Effector memory CD8-positive, alpha-beta T cell (primary cell): Measurements from ENCODE around the gene MYORG.

ENCODE experiments used
- ATAC-seq: fragments of 150-1000 bp; cut with Tn5 transposase; replicated peaks from 2 replicates; pipeline ENCODE4 v1.10.0; 2021; ENCODE audit warnings: mild to moderate bottlenecking, moderate library complexity
- DNase-seq, 3 experiments: peaks; one replicate each; pipeline ENCODE4 v3.0.0; 2021
- H3K27ac Mint-ChIP-seq, 2 donors: one replicate each; pipeline ENCODE4 v1.8.0; 2022; ENCODE audit warnings: mild to moderate bottlenecking in 2 of 2, mixed read lengths in 2 of 2, moderate library complexity in 2 of 2
- H3K27me3 Mint-ChIP-seq, 2 donors: one replicate each; pipeline ENCODE4 v1.8.0; 2022; ENCODE audit warnings: mixed read lengths in 2 of 2
- H3K36me3 Mint-ChIP-seq: one replicate; pipeline ENCODE4 v1.8.0; 2022; ENCODE audit warnings: mild to moderate bottlenecking, moderate library complexity, mixed read lengths; ENCODE audit not compliant: insufficient read depth
- H3K4me1 Mint-ChIP-seq, 2 donors: one replicate each; pipeline ENCODE4 v1.8.0; 2022; ENCODE audit warnings: low read depth in 2 of 2, mixed read lengths in 2 of 2
- H3K4me3 Mint-ChIP-seq, 2 donors: one replicate each; pipeline ENCODE4 v1.8.0; 2022; ENCODE audit warnings: mild to moderate bottlenecking in 2 of 2, mixed read lengths in 2 of 2, moderate library complexity in 2 of 2
- H3K9me3 Mint-ChIP-seq, 2 donors: one replicate each; pipeline ENCODE4 v1.8.0; 2022; ENCODE audit warnings: mixed read lengths in 2 of 2

MYORG gene

GRCh38 chr9:34331196-34331595 is 45.5 kb downstream of the MYORG start:
- peaks cover 18% of the 10 kb centered on the region for H3K36me3 Mint-ChIP-seq
- peaks cover 24 to 26% of the 10 kb centered on the region in 2 donors for H3K4me1 Mint-ChIP-seq
- no peaks in the 10 kb centered on the region for H3K27me3 Mint-ChIP-seq
- no peak for ATAC-seq
- H3K9me3 Mint-ChIP-seq, result no peaks in the 10 kb centered on the region
- no peak overlapping the region for H3K4me3 Mint-ChIP-seq
- H3K27ac Mint-ChIP-seq, result no peak overlapping the region
- DNase-seq, result no peak

- ATAC-seq (peak; percentile 89), DNase-seq (peak; percentile 92 to 95 (median 94))
- peak within 1 kb of the TSS; percentile 92 to 98 for H3K27ac Mint-ChIP-seq
- no peaks in the 10 kb centered on the region for H3K27me3 Mint-ChIP-seq
- H3K36me3 Mint-ChIP-seq, result peaks cover 17% of the 10 kb centered on the region
- H3K4me3 Mint-ChIP-seq, result peak within 1 kb of the TSS; percentile 94 to 99
- H3K4me1 Mint-ChIP-seq, result peaks cover 21 to 22% of the 10 kb centered on the region in 2 donors
- no peaks in the 10 kb centered on the region for H3K9me3 Mint-ChIP-seq
These were observed 47.5 kb downstream of the MYORG start, which contains the start of the genes KIF24 and NUDT2 for GRCh38 chr9:34328987-34329832. KIF24 (minus strand) TSS chr9:34329268; CDS start chr9:34311346, 17,922 bp downstream. NUDT2 (plus strand) TSS chr9:34329569; CDS start chr9:34339040, 9,471 bp downstream.

GRCh38 chr9:34328500-34328986 is 48.2 kb downstream of the MYORG start:
- ATAC-seq (no peak), DNase-seq (no peak)
- H3K27ac Mint-ChIP-seq, result peak overlapping the region; percentile 92 to 98
- H3K36me3 Mint-ChIP-seq, result peaks cover 17% of the 10 kb centered on the region
- H3K4me1 Mint-ChIP-seq, result peaks cover 21 to 22% of the 10 kb centered on the region in 2 donors
- H3K27me3 Mint-ChIP-seq, result no peaks in the 10 kb centered on the region
- peak overlapping the region; percentile 94 to 99 for H3K4me3 Mint-ChIP-seq
- H3K9me3 Mint-ChIP-seq, result no peaks in the 10 kb centered on the region

- no peaks in the 10 kb centered on the region for H3K27me3 Mint-ChIP-seq
- H3K27ac Mint-ChIP-seq, result no peak overlapping the region
- H3K4me1 Mint-ChIP-seq, result peaks cover 11 to 16% of the 10 kb centered on the region in 2 donors
- no peak for DNase-seq
- ATAC-seq, result no peak
- H3K9me3 Mint-ChIP-seq, result no peaks in the 10 kb centered on the region
- H3K4me3 Mint-ChIP-seq, result no peak overlapping the region
- peaks cover 17% of the 10 kb centered on the region for H3K36me3 Mint-ChIP-seq
These were observed 50.0 kb downstream of the MYORG start for GRCh38 chr9:34326690-34327089.

- Mint-ChIP-seq H3K27ac (no peak overlapping the region), H3K27me3 (no peaks in the 10 kb centered on the region), H3K36me3 (no peaks in the 10 kb centered on the region), H3K4me3 (no peak overlapping the region), H3K9me3 (no peaks in the 10 kb centered on the region), H3K4me1 (no peaks in the 10 kb centered on the region)
- DNase-seq (no peak), ATAC-seq (no peak)
These were observed 53.7 kb downstream of the MYORG start for GRCh38 chr9:34322899-34323591.

- no peaks in the 10 kb centered on the region for H3K36me3 Mint-ChIP-seq
- no peak overlapping the region for H3K27ac Mint-ChIP-seq
- H3K27me3 Mint-ChIP-seq, result no peaks in the 10 kb centered on the region
- ATAC-seq, result no peak
- H3K4me3 Mint-ChIP-seq, result no peak overlapping the region
- DNase-seq, result no peak
- no peaks in the 10 kb centered on the region for H3K4me1 Mint-ChIP-seq
- H3K9me3 Mint-ChIP-seq, result no peaks in the 10 kb centered on the region
These were observed 55.2 kb downstream of the MYORG start for GRCh38 chr9:34321451-34321850.

- no peaks in the 10 kb centered on the region for H3K4me1 Mint-ChIP-seq
- no peaks in the 10 kb centered on the region for H3K9me3 Mint-ChIP-seq
- no peak overlapping the region for H3K4me3 Mint-ChIP-seq
- H3K27me3 Mint-ChIP-seq, result no peaks in the 10 kb centered on the region
- ATAC-seq, result no peak
- no peak overlapping the region for H3K27ac Mint-ChIP-seq
- H3K36me3 Mint-ChIP-seq, result no peaks in the 10 kb centered on the region
- DNase-seq, result no peak
These were observed 58.4 kb downstream of the MYORG start for GRCh38 chr9:34318163-34318790.

- H3K27me3 Mint-ChIP-seq, result no peaks in the 10 kb centered on the region
- no peaks in the 10 kb centered on the region for H3K36me3 Mint-ChIP-seq
- H3K27ac Mint-ChIP-seq, result no peak overlapping the region
- no peak overlapping the region for H3K4me3 Mint-ChIP-seq
- H3K9me3 Mint-ChIP-seq, result no peaks in the 10 kb centered on the region
- DNase-seq, result no peak
- no peaks in the 10 kb centered on the region for H3K4me1 Mint-ChIP-seq
- no peak for ATAC-seq
These were observed 59.3 kb downstream of the MYORG start for GRCh38 chr9:34317436-34317835.
